Measurements from ENCODE around the gene MACROD2. TPM values are rescaled to one million over a fixed set of nuclear protein-coding genes. Genes with fewer than 3 reads are reported as not detected.

MACROD2 gene
- total and polyA plus RNA-seq, 2 experiments from 2014 or later = 2.8 to 4.3 TPM

- Histone ChIP-seq H3K4me3 (no peak overlapping the region), H3K79me2 (replicated peaks; ENCODE audit: insufficient read depth) (no peaks in the 10 kb centered on the region), H3K36me3 (ENCODE audit: insufficient read depth) (no peaks in the 10 kb centered on the region), H2AFZ (no peak overlapping the region), H4K20me1 (replicated peaks; ENCODE audit: insufficient read depth) (no peaks in the 10 kb centered on the region), H3K27ac (ENCODE audit: low read depth) (no peak overlapping the region), H3F3A (replicated peaks; ENCODE audit: low read depth) (no peaks in the 10 kb centered on the region), H3K4me2 (no peak overlapping the region), H3K4me1 (ENCODE audit: insufficient read depth) (no peaks in the 10 kb centered on the region), H3K27me3 (ENCODE audit: insufficient read depth) (no peaks in the 10 kb centered on the region), H3K9me2 (ENCODE audit: insufficient read depth) (no peaks in the 10 kb centered on the region)
- Mint-ChIP-seq H3K9me3 (no peaks in the 10 kb centered on the region), H3K27me3 (ENCODE audit: insufficient read depth, low read depth, poor library complexity) (no peaks in the 10 kb centered on the region), H3K4me3 (no peak overlapping the region), H3K27ac (no peak overlapping the region), H3K4me1 (peaks cover 3% of the 10 kb centered on the region; the same call in 1 of the 3 replicates), H3K36me3 (ENCODE audit: low read depth) (no peaks in the 10 kb centered on the region)
- DNase-seq (ENCODE audit: low spot score) (no peak), ATAC-seq (no peak)
- TF ChIP-seq ZNF462 (CRISPR knock-in tag; IDR thresholded peaks at IDR 0.05) (no peak), JUNB (IDR thresholded peaks at IDR 0.05; ENCODE audit: unreplicated experiment) (no peak), CREB1 (CRISPR knock-in tag; IDR thresholded peaks at IDR 0.05; ENCODE audit: low read depth) (no peak), NANOG (IDR thresholded peaks at IDR 0.05; ENCODE audit: borderline replicate concordance) (no peak), EZH2 (IDR thresholded peaks at IDR 0.05; ENCODE audit: low read depth, unreplicated experiment) (no peak), POLR2AphosphoS5 (IDR thresholded peaks at IDR 0.05; ENCODE audit: low read depth) (no peak), ZNF331 (CRISPR knock-in tag; IDR thresholded peaks at IDR 0.05; ENCODE audit: low read depth) (no peak), STAT1 (IDR thresholded peaks at IDR 0.05; ENCODE audit: unreplicated experiment) (no peak), EZH2phosphoT487 (IDR thresholded peaks at IDR 0.05; ENCODE audit: unreplicated experiment) (no peak), ZNF114 (CRISPR knock-in tag; IDR thresholded peaks at IDR 0.05) (no peak), CTCF (conservative IDR thresholded peaks at IDR 0.05; ENCODE audit: low read depth in 2 of 2) (no peak)
- TF ChIP-seq, protein P1, sequence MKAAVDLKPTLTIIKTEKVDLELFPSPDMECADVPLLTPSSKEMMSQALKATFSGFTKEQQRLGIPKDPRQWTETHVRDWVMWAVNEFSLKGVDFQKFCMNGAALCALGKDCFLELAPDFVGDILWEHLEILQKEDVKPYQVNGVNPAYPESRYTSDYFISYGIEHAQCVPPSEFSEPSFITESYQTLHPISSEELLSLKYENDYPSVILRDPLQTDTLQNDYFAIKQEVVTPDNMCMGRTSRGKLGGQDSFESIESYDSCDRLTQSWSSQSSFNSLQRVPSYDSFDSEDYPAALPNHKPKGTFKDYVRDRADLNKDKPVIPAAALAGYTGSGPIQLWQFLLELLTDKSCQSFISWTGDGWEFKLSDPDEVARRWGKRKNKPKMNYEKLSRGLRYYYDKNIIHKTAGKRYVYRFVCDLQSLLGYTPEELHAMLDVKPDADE (IDR thresholded peaks at IDR 0.05) = no peak
- TF ChIP-seq, protein P2, sequence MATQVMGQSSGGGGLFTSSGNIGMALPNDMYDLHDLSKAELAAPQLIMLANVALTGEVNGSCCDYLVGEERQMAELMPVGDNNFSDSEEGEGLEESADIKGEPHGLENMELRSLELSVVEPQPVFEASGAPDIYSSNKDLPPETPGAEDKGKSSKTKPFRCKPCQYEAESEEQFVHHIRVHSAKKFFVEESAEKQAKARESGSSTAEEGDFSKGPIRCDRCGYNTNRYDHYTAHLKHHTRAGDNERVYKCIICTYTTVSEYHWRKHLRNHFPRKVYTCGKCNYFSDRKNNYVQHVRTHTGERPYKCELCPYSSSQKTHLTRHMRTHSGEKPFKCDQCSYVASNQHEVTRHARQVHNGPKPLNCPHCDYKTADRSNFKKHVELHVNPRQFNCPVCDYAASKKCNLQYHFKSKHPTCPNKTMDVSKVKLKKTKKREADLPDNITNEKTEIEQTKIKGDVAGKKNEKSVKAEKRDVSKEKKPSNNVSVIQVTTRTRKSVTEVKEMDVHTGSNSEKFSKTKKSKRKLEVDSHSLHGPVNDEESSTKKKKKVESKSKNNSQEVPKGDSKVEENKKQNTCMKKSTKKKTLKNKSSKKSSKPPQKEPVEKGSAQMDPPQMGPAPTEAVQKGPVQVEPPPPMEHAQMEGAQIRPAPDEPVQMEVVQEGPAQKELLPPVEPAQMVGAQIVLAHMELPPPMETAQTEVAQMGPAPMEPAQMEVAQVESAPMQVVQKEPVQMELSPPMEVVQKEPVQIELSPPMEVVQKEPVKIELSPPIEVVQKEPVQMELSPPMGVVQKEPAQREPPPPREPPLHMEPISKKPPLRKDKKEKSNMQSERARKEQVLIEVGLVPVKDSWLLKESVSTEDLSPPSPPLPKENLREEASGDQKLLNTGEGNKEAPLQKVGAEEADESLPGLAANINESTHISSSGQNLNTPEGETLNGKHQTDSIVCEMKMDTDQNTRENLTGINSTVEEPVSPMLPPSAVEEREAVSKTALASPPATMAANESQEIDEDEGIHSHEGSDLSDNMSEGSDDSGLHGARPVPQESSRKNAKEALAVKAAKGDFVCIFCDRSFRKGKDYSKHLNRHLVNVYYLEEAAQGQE (IDR thresholded peaks at IDR 0.05; ENCODE audit: unreplicated experiment) = no peak
Measured at GRCh38 chr20:14634665-14635064, 639.3 kb downstream of the MACROD2 start.

Data from GM23338 (cell line).